ENCODE data around the gene BTBD18. TPM values are rescaled to one million over a fixed set of nuclear protein-coding genes. Genes with fewer than 3 reads are reported as not detected.
"Not testable (repeated sequence)": the region's sequence is repeated elsewhere in the genome, so short reads cannot be mapped to it uniquely, and the experiment has no call there.

BTBD18 gene
- total RNA-seq, 3 donors from 2014 or later = not detected

DNA sequence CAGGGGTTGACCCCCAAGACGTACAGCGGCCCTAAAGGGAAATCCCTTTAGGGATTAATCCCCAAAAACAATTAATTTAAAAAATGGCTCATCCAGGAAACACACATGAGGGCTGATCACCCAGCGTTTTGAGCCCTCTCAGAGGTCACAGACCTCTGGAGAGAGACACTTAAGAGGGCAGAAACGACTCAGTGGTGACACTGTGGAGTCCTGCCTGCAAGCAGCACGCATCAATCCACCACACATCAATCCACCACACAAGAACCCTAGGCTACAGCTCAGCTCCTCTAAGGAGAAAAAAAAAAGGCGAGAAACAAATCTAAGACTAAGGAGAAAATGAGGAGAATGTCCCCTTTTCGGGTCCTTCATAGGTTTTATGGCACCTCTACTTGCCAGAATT lies 22.8 kb downstream of the BTBD18 start:
- no peak for DNase-seq (ENCODE audit: low spot score in 2 of 2)
- no peaks in the 10 kb centered on the region for H3K9me3 ChIP-seq
- H3K4me1 ChIP-seq = no peaks in the 10 kb centered on the region
- no peak overlapping the region for H3K4me3 ChIP-seq
- H3K27me3 ChIP-seq = no peaks in the 10 kb centered on the region
- no peaks in the 10 kb centered on the region for H3K36me3 ChIP-seq
- H3K27ac ChIP-seq = no peak overlapping the region
- TF ChIP-seq POLR2AphosphoS5 (IDR thresholded peaks at IDR 0.05) = no peak
- TF ChIP-seq, protein P1, sequence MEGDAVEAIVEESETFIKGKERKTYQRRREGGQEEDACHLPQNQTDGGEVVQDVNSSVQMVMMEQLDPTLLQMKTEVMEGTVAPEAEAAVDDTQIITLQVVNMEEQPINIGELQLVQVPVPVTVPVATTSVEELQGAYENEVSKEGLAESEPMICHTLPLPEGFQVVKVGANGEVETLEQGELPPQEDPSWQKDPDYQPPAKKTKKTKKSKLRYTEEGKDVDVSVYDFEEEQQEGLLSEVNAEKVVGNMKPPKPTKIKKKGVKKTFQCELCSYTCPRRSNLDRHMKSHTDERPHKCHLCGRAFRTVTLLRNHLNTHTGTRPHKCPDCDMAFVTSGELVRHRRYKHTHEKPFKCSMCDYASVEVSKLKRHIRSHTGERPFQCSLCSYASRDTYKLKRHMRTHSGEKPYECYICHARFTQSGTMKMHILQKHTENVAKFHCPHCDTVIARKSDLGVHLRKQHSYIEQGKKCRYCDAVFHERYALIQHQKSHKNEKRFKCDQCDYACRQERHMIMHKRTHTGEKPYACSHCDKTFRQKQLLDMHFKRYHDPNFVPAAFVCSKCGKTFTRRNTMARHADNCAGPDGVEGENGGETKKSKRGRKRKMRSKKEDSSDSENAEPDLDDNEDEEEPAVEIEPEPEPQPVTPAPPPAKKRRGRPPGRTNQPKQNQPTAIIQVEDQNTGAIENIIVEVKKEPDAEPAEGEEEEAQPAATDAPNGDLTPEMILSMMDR (IDR thresholded peaks at IDR 0.05) = no peak
- TF ChIP-seq POLR2A (IDR thresholded peaks at IDR 0.05) = no peak
- intact Hi-C loops (cut with DNase I; ENCODE audit: low total_unique reads) = no loop called here

DNA sequence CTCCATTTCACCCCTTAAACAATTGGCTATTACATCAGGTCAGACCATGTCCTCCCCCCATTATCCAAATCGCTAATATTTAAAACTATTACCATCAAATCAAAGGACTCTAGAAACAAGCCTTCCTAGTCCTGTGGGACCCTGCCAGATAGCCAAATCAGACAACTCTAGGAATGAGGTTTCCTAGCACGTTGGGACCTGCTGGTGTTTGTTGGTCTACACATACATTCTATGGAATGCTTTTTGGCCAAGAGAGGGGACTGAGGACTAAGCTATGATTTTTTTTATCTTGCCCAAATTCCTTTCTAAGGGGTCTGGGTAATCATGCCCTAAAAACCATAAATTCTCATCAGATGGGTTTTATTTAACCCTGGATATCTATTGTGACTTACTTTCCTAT lies 24.4 kb downstream of the BTBD18 start:
- H3K9me3 ChIP-seq = no peaks in the 10 kb centered on the region
- intact Hi-C loops (cut with DNase I; ENCODE audit: low total_unique reads) = no loop called here
- no peak for DNase-seq (ENCODE audit: low spot score in 2 of 2)
- no peaks in the 10 kb centered on the region for H3K27me3 ChIP-seq
- no peak overlapping the region for H3K4me3 ChIP-seq
- no peak for TF ChIP-seq POLR2AphosphoS5 (IDR thresholded peaks at IDR 0.05)
- H3K4me1 ChIP-seq = no peaks in the 10 kb centered on the region
- no peak overlapping the region for H3K27ac ChIP-seq
- H3K36me3 ChIP-seq = no peaks in the 10 kb centered on the region

DNA sequence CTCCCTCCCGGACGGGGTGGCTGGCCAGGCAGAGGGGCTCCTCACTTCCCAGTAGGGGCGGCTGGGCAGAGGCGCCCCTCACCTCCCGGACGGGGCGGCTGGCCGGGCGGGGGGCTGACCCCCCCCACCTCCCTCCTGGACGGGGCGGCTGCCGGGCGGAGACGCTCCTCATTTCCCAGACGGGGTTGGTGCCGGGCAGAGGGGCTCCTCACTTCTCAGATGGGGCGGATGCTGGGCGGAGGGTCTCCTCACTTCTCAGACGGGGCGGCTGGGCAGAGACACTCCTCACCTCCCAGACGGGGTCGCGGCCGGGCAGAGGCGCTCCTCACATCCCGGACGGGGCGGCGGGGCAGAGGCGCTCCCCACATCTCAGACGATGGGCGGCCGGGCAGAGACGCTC lies 34.9 kb downstream of the BTBD18 start:
- H3K4me1 ChIP-seq; H3K9me3 ChIP-seq; H3K36me3 ChIP-seq; DNase-seq (ENCODE audit: low spot score in 2 of 2); H3K4me3 ChIP-seq; intact Hi-C loops (cut with DNase I; ENCODE audit: low total_unique reads); H3K27ac ChIP-seq; H3K27me3 ChIP-seq: not testable (repeated sequence)

DNA sequence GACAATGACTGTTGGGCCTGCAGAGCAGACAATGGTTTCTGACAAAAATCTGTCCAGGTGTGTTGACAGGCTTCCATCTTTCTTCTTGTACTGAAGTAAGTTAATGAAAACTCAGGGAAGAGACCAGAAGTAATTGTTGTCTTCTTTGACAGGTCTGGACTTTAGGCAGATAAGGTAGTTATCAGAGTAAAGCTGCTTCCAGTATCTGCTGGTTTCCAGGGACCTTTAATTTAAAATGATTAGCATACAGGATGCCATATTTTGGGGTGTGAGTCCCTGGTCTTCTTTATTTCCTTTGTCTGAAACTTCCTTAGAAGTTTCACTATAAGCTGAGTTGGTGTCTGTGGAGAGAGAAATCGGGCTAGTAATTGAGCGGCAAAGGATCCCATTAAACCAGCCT lies 37.8 kb downstream of the BTBD18 start:
- H3K4me3 ChIP-seq = peak overlapping the region in 2 of 3 donors; percentile 92 to 99
- H3K27ac ChIP-seq = no peak overlapping the region
- no peaks in the 10 kb centered on the region for H3K27me3 ChIP-seq
- no peak for TF ChIP-seq POLR2AphosphoS5 (IDR thresholded peaks at IDR 0.05)
- TF ChIP-seq, protein P1 (IDR thresholded peaks at IDR 0.05) = no peak
- TF ChIP-seq POLR2A (IDR thresholded peaks at IDR 0.05) = no peak
- no peaks in the 10 kb centered on the region for H3K36me3 ChIP-seq
- H3K4me1 ChIP-seq = peaks cover 4 to 5% of the 10 kb centered on the region in 2 donors
- intact Hi-C loops (cut with DNase I; ENCODE audit: low total_unique reads) = no loop called here
- no peak for DNase-seq (ENCODE audit: low spot score in 2 of 2)
- H3K9me3 ChIP-seq = no peaks in the 10 kb centered on the region

DNA sequence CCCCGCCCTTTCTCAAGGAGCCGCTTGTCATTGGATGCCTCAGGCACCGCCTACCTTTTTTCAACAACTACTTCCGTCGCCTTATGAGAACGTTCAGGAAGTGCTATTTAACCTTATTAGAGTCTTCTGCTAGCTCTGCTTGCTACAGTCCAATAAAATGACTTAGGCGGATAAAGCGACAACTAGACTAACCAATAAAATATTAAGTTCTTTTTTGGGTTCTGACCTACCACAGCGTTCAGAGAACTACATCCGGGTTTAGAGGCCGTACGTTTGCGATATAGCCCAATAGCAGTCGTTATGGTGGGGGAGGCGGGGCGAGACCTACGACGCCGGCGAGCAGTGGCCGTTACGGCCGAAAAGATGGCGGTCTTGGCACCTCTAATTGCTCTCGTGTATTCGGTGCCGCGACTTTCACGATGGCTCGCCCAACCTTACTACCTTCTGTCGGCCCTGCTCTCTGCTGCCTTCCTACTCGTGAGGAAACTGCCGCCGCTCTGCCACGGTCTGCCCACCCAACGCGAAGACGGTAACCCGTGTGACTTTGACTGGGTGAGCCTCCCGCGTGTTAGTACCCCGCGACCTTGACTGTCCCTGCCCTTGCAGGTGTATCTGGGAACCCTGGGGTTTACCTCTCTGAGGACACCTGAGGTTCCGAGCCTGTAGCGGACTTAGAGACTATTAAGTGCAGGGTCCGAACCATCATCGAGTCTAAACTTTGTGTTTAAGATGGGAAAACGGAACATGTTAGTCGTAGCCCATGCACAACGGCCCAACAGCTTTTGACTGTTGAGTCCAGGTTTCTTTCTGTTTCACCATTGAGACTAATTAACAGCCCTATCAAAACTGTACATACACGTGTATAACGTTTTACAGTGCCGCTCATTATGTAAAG lies 39.1 kb downstream of the BTBD18 start, which contains the start of gene TMX2:
TSS of gene TMX2 (plus strand) at position 338 of the 895 bp plus-strand sequence. CDS start at position 364, 26 bp downstream.
- peaks cover 4 to 5% of the 10 kb centered on the region in 2 donors for H3K4me1 ChIP-seq
- TF ChIP-seq POLR2A (IDR thresholded peaks at IDR 0.05) (no peak), POLR2AphosphoS5 (IDR thresholded peaks at IDR 0.05) (peak; percentile 68 to 80 (median 73))
- TF ChIP-seq, protein P1 (IDR thresholded peaks at IDR 0.05) = no peak
- peak within 1 kb of the TSS; percentile 92 to 99 (median 98) for H3K4me3 ChIP-seq
- peak within 1 kb of the TSS; percentile 95 for H3K27ac ChIP-seq
- H3K36me3 ChIP-seq = no peaks in the 10 kb centered on the region
- H3K27me3 ChIP-seq = no peaks in the 10 kb centered on the region
- no peaks in the 10 kb centered on the region for H3K9me3 ChIP-seq
- peak; percentile 90 to 95 for DNase-seq (ENCODE audit: low spot score in 2 of 2)
- intact Hi-C loops (cut with DNase I; ENCODE audit: low total_unique reads) = no loop called here
